A549 treated with Mapracorat at 1 μM for 4 hours (cell line): ENCODE measurements around the gene ZMYND8. TPM values are rescaled to one million over a fixed set of nuclear protein-coding genes. Genes with fewer than 3 reads are reported as not detected.

Experiments
- total RNA-seq: library from RNA; stranded (reverse); fragments of 200-300 nt; extraction: Qiagen RNA extraction; gene quantifications from 5 replicates; pipeline ENCODE4 v1.2.3, GENCODE V29; 2022

The ZMYND8 gene
- 13.6 to 15.4 TPM (median 14.6 TPM) in 5 replicates for total RNA-seq

GRCh38 chr20:47356526-47357295 lies at the start of gene ZMYND8:
Gene ZMYND8, minus strand, starts transcription at chr20:47356699. Its CDS starts 29 bp downstream, at chr20:47356670.

Other genes with a start within 250 kb of the ZMYND8 start
- 40.8 to 56.8 TPM (median 48.8 TPM) in 5 replicates for gene NCOA3, start 145.2 kb upstream of the ZMYND8 start, total RNA-seq